Activated CD4-positive, CD25-positive, alpha-beta regulatory T cell treated with anti-CD3 and anti-CD28 coated beads, Interleukin-2, amount 50 U/mL, for 72 hours (primary cell): Measurements from ENCODE around the gene COL9A1.
"Not testable (repeated sequence)": the region's sequence is repeated elsewhere in the genome, so short reads cannot be mapped to it uniquely, and the experiment has no call there.

ENCODE experiments used
- DNase-seq: peaks from one replicate; pipeline ENCODE4 v3.0.0; 2021

COL9A1 gene

DNA sequence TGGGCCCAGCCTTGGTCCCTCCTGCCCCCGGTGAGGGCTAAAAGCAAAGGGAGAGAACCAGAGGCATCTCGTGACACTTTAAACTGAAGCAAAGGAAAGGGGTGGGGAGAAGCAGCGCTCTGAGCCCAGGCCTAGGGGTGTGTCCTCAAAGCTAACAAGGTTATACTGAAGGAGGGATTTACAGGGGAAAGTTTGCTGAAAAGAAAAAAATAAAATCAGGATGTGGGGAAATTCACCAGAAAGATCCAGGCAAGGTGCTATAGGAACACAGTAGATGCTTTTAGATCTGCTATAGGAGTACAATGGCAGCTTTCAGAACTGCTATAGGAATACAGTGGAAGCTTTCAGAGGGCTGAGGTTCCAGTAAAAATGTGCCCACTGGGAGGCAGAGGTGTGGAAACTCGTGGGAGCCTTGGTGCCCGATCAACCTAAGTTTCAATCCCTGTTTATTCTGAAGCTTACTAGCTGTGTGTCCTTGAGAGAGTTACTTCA lies at the start of gene COL9A1:
Gene COL9A1 (minus strand): TSS at position 51 of the 492 bp plus-strand sequence. CDS start 160 bp downstream, outside the sequence.
- DNase-seq = no peak

DNA sequence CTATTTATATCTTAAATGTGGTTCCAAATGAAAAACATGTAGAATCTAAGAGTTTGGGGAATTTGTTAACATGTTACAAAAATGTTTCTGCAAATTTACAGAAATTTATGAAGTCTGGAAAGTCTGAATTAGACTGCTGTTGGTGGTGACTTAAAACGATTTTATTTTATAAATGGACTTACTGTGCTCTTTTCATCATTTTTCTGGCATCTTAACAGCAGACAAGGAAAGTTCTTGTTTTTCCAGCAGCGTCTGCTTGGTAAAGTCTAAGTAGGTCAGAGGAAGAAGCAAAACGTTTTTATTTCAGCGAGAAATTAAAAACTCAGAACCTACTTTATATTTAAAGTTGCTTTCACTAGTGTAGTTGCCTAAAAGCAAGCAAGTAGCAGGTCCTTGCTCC lies 48.6 kb upstream of the COL9A1 start:
- DNase-seq = no peak

GRCh38 chr6:70345619-70346018 lies 42.7 kb upstream of the COL9A1 start:
- no peak for DNase-seq

DNA sequence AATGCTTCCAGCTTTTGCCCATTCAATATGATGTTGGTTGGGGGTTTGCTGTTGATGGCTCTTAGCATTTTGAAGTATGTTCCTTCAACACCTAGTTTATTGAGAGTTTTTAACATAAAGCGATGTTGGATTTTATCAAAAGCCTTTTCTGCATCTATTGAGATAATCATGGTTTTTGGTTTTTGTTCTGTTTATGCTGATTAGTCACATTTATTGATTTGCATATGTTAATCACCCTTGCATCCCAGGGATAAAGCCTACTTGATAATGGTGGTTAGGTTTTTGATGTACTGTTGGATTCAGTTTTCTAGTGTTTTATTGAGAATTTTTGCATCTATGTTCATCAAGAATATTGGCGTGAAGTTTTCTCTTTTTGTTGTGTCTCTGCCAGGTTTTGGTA lies 40.4 kb upstream of the COL9A1 start:
- no peak for DNase-seq

GRCh38 chr6:70339810-70340209 lies 36.9 kb upstream of the COL9A1 start:
- not testable (repeated sequence) for DNase-seq

- DNase-seq = no peak
Observed at GRCh38 chr6:70338775-70339174, 35.9 kb upstream of the COL9A1 start.

DNA sequence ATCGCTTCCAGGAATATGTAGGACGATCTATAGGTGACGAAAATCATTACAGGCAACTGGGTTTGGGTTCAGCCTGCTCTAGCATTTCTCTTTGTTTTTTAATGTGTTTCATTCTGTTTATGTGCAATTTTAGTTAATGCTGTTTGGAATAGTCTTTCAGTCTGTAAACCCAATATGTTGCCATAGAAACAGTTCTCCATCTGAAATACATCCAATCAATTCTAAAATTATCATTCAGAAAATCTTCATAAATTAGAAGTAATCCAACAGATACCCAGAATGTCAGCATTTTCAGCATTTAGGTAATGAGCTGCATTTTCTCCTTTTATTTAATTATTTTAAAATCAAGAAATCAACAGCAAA lies 34.8 kb upstream of the COL9A1 start:
- no peak for DNase-seq

DNA sequence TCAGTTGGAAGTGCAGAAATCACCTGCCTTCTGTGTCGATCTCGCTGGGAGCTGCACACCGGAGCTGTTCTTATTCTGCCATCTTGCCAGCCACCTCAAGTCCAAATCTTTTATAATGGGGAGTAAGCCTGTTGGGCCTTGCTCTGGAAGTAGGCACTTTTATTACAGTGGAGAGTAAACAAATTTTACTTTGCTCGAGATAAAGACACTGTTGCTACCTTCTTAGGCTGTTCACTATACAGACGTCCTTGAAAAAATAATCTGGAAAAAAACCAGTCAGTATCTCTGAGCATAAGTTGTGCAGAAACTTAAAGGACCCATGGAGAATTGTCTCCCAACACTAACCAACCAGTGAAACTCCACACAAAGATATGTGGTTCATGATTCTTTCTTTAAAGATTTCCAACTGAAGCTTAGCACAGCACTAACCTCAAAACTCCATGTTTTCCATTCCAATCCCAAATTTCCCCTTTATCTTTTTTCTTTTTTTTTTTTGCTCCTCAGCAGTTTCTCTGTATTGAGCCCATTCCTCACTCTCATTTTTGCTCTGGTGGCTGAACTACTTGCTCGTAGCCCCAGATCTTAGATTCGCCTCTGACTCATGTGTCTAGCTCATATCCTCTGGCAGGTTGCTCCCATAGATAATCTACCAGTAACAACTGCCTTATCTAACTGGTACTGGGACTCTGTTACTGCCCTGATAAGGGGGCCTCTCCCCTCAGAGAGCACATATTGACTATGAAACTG lies 34.3 kb upstream of the COL9A1 start:
- DNase-seq = no peak

DNA sequence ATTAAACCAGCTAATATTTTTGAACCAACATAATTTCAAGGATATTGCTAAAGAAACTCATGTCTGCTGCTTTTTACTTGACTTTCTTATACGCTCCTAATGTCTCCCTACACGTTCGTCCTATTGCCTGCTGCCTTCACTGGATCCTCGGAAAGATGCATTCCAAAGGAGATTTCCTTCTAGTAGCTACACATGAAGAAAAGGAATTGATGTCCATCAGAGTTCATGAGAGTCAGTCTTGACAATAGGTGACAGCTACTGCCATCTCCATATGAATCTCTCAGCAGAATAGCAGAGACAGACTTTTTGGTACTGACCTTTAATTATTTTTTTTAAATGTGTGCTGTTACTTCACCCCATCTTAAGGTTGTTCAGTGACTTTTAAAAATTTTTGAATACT lies 24.2 kb upstream of the COL9A1 start:
- no peak for DNase-seq

DNA sequence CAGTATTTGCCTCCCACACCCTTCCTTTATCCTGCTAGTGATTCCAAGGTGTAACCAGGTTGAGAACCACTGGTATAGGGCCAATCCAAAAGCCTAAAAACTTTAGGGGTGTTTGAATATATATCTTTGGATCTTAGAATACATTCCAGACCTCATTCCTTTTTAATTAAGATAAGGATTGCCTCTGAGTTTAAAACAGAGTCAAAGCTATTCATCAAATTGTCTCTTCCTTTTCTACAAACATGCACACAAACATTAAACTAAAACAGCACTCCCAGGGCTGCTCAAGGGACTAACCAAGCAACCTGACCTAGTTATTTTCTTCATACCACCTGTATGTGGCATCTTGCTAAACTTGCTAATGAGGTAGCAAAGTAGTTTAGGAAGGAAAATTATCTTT lies 22.1 kb upstream of the COL9A1 start:
- no peak for DNase-seq

DNA sequence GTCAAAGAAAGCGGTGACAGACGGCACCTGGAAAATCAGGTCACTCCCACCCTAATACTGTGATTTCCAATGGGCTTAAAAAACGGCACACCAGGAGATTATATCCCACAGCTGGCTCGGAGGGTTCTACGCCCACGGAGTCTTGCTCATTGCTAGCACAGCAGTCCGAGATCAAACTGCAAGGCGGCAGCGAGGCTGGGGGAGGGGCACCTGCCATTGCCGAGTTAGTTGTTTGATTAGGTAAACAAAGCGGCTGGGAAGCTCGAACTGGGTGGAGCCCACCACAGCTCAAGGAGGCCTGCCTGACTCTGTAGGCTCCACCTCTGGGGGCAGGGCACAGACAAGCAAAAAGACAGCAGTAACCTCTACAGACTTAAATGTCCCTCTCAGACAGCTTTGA lies 14.9 kb upstream of the COL9A1 start:
- not testable (repeated sequence) for DNase-seq

DNA sequence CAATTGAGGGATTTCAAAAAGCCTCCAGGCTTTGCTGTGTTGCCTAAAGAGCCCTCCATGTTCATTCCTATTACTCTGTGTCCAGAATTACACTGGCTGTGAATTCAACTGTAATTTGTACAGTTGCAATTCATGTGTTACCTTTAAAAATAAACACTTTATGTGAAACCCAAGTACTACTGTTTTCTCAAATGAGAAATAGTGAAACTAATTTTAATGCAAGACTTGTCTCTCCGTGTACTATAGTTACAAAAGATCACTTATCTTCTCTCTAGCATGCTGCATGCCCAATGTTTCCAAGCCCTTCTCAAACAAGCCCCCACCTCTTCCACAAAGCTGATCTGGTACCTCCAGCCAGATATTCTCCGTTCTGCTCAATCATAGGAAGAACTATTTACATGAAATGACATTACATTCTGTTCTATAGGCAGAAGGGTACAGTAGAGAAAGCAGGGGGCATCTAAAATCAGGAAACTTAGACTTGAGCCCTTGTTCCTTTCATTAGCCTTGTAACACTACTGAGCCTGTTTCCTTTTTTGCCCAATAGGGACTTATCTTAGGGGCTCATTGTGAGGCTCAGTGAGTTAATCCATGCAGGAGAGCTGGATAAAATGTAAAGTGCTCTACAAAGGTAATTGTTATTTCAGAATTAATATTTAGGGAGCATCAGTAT lies 12.3 kb upstream of the COL9A1 start:
- DNase-seq = no peak

DNA sequence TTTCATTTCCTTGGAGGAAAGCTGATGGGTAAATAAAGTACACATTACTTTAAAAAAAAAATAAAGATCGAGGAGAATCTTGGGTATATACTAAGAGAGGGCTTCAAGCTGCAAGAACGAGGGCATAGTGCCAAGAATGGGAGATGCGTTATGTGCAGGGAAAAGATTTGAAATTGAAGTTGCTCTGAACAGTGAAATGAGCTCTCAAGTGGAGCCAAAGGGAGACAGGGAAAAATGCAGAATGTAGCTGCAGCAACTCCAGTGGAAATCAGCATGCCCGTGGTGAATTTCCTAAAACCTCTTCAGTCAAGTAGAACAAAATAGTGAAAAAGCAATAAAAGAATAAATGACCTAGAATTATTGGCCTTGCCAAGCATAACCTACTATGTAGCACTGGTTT lies 11.4 kb upstream of the COL9A1 start:
- no peak for DNase-seq

- DNase-seq = no peak
Observed at GRCh38 chr6:70312165-70312745, 9.4 kb upstream of the COL9A1 start.

- no peak for DNase-seq
Observed at GRCh38 chr6:70310063-70310694, 7.3 kb upstream of the COL9A1 start.

- DNase-seq = no peak
Observed at GRCh38 chr6:70309243-70309642, 6.4 kb upstream of the COL9A1 start.

DNA sequence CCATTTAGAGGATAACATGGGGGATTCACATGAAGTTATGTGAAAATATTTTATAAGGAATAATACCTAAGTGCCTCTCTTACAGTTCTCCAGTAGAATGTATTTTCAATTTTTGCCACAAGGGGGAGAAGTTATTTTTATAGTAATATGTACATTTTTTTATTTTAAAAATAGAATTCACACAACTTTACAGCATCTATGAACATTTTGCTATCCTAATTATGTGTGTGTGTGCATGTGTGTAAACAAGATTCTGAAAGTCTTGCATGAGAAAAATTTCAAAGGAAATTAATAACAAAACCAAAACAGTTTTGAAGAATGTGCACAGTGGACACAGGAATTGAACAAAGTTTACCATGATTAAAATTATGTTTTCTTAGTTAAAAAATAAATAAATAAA lies 5.3 kb upstream of the COL9A1 start:
- DNase-seq = not testable (repeated sequence)

GRCh38 chr6:70307008-70307407 lies 4.1 kb upstream of the COL9A1 start:
- no peak for DNase-seq

DNA sequence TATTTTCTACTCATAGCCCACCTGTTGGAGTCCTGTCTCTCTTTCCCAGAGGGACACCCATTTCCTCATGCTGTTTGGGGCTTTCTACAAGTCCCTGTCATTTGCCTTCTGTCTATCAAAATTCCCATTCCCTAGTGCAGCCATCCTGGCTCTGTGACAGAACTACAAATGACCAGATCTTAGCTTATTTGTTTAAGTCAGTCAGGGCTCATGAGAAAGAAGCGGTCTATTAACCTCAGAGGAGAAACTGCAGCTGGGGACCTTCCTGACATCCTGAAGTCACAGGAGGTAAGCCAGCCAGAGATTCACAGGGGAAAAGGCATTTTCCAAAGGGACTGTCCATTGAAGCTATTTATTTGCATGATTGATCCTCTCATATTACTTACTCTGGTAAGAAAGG lies 1.7 kb upstream of the COL9A1 start:
- DNase-seq = no peak

- DNase-seq = no peak
Observed at GRCh38 chr6:70299456-70299855, 3.4 kb downstream of the COL9A1 start.

DNA sequence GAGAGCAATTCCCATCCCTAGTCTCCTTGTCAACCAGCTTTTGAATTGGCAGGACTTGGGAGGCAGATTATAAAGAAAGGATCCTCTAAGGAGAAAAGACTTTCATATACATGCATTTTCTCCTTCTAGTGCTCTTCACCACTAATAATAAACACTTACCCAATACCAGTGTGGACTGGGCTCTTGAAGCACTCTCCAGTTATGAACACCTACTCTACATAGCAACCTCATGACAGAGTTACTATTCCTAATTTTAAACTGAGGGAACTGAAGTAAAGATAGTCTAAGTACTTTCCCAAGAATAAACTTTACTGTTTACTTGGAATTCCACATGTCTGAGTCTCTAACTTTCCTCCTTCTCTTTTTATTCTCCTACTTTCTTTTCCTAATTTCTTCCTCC lies 4.8 kb downstream of the COL9A1 start:
- no peak for DNase-seq

DNA sequence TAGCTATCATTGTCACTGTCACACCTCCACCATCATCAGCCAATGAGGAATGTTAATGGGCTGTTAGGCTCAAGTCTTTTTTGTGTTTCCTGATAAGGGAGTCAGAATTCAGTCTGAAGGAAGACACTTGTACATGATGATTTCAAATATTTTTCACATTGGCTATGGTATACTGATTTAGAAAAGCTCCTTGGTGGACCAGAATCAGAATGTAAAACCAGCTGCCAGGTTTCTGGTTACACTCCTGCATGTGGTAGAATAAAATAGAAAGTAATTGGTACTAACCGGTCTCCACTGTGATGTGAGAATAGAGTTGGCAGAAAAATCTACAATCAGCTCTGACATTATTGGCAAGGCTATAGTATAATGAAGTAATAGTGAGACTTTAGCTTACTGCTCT lies 10.7 kb downstream of the COL9A1 start:
- DNase-seq = no peak

- no peak for DNase-seq
Observed at GRCh38 chr6:70289299-70289698, 13.6 kb downstream of the COL9A1 start.

GRCh38 chr6:70286905-70287304 lies 16.0 kb downstream of the COL9A1 start:
- DNase-seq = no peak
